HG03095 (cell line): ENCODE data around the gene GPRC5B.

Experiments
- ATAC-seq: cut with Tn5 transposase; IDR thresholded peaks from one replicate; pipeline ENCODE4 v1.9.1; 2021; ENCODE audit warnings: moderate library complexity; ENCODE audit not compliant: unreplicated experiment

The GPRC5B gene

DNA sequence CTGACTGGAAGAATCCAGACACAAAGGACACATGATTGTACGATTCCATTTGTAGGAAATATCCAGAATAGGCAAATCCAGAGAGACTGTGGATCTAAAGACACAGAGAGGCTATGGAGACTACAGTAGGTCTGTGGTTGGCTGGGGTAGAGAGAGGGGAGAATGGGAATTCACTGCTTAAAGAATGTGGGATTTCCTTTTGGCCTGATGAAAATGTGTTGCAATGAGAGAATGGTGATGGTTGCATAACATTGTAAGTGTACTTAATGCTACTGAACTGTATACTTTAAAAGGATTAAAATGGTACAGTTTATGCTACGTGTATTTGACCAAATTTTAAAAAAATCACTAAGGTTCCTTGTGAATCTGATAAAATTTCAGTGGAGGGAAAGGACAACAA lies 62.1 kb downstream of the GPRC5B start:
- no peak for ATAC-seq

DNA sequence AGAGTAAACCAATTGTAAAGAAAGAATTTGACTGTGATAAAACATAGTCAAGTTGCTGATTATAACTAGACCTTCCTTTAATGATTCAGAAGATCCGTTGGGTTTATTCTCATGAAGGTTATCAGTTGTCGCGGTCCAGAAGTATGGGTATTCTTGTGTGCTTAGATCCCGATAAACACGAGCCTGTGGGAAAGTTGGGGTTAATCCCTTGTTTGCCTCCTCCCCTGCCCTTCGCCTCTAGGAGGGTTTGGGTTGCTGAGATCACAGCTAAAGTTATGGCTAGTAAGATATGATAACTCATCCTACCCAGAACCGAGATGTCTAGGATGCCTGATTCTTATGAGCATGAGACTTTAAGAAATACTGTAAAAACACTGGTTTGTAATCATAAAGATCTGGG lies 66.8 kb downstream of the GPRC5B start:
- no peak for ATAC-seq

DNA sequence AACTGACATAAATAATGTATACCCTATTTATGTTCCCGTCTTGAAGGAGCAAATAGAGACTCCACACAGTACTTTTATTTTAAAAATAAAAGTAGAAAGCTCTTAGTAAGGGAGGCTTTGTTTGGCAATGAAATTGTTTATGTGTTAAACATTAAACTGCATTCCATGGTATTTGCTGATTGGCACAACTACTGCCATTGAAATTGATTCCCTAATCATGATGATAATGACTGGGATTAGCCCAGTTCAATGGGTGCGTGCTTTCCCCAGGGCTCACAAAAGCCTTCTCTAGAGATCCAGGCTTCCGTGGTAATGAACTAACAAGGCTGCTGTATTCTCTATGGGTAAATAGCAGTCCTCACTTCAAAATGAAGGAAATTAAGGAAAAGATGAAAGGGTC lies 67.5 kb downstream of the GPRC5B start:
- ATAC-seq, result no peak

DNA sequence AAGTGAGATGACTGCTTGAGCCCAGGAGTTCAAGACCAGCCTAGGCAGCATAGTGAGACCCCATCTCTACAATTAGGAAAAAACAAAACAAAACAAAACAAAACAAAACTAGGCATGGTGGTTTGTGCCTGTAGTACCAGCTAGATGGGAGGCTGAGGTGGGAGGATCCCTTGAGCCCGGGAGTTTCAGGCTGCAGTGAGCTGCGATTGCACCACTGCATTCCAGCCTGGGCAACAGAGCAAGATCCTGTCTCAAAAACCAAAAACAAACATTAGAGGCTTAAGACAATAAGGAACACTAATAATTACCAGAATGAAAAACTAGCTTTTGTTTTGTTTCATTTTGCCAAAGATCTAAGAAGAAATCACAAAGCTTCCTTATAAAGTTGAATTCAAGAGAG lies 69.2 kb downstream of the GPRC5B start:
- no peak for ATAC-seq

DNA sequence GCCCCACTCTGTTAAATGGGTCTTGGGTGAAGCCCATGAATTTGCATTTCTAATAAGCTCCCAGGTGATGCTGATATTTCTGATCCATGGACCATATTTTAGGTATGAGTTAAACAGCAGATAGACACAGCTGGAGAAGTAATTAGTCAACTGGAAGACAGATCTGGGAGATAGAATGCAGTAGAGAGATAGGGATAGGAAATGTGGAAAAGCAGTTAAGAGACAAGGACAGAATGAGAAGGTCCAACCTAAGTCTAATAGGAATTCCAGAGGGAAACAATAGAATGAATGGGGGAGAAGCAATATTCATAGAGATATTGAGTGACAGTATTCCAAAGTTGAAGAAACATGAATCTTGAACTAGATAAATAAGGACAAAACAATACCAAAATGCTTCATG lies 71.7 kb downstream of the GPRC5B start:
- no peak for ATAC-seq

DNA sequence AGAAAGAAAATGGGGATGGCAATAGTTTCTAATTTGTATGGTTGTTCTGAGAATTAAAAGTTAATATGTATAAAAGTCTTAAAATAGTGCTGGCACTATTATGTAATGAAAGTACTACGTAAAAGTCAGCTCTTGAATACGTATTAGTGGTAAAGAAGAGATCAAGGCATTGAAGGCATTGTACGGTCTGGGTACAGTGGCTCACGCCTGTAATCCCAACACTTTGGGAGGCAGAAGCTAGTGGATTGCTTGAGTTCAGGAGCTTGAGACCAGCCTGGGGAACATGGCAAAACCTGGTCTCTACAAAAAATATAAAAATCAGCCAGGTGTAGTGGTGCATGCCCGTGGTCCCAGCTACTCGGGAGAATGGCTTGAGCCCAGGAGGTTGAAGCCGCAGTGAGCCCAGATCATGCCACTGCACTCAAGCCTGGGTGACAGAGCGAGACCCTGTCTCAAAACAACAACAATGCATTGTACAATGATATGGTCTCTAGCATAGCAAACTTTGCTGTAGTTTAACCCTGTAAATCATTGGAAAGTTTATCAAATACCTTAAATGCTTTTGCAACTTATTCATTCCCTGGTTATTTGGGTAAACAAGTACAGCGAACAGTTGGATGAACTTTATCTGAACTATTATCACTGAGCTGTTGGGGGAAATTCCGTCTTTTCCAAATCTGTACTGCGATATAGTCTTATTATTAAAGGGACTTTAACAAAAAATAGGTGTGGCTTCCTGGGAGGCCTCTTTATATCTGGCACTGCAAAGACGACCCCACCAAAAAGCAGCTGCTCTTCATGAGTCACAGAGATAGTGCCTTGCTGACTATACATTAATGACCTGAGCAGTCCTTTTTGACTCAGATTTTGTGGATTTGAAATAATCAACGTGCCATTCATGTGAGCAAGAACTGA lies 73.6 kb downstream of the GPRC5B start:
- ATAC-seq, result no peak

DNA sequence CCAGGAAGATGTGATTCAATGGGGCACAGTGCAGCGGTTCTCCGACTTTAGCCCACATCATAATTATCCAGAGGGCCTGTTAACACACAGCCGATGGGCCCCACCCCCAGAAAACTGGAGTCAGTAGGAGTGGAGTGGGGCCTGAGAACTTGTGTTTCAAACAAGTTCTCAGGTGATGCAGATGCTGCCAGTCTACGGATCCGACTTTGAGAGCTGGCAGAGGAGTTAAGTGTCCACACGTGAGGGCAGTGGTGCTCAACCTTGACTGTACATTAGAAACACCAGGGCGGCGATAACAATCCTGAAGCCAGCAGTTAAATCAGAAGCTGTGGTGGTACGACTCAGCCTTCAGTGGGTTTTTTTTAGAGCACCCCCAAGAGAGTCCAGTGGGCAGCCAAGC lies 75.0 kb downstream of the GPRC5B start:
- ATAC-seq, result no peak

DNA sequence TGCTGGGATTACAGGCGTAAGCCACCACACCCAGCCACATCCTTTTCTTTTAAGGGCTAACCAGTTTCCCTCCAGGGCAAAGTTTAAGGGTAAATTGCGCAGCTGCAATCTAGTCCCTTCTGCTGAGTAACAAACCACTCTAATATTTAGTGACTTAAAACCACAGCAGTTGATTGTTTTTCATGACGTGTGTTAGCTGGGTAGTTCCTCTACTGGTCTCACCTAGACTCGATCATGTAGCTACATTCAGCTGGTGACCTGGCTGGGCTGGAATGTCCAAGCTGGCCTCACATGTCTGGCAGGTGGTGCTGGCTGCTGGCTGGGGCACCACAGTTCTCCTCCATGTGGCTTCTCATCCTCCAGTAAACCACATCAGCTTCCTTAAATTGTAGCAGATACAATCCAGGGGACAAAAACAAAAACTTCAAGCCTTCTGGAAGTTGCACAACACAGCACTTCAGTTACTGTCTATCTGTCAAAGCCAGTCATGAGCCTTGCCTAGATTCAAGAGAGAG lies 75.5 kb downstream of the GPRC5B start:
- no peak for ATAC-seq

DNA sequence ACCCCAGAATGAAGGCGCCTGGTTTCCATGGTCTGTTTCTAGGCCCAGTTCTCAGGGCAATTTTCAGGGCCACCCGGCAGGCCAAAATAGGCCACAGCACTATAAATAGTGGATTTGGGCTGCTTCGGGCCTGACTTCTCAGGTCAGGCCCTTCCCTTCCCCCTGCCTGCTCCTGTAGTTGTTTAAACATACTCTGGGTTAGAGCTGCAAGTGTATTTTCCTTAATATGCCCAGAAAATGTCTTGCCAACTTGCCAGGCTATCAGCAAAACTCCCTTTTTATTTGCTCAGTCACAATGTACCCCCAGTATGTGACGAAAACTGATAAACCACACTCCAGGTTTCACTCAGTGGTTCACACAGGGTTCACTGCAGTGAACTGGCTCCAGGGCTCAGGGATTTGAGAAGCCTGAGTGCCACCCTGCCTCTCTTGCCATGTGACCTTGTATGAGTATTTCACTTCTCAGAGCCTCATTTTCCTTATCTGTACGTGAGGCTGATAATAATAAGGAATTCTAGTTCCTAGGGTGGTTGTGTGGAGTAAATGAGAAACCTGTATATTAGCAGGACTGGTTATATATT lies 76.5 kb downstream of the GPRC5B start:
- ATAC-seq, result no peak
